Astrocyte (in vitro differentiated cells and primary cell): ENCODE measurements around the gene YKT6.

ENCODE experiments used
- EZH2 ChIP-seq: IDR thresholded peaks from 2 replicates; pipeline ENCODE4 v1.6.1; 2012; ENCODE audit warnings: mild to moderate bottlenecking, low read length, inconsistent platforms; ENCODE audit not compliant: insufficient read depth
- TF ChIP-seq, protein P1 (sequence below): IDR thresholded peaks from 2 replicates; pipeline ENCODE4 v1.5.1; 2011; ENCODE audit warnings: low read depth, mild to moderate bottlenecking, inconsistent platforms, low read length, moderate library complexity; ENCODE audit not compliant: insufficient read depth

DNA sequence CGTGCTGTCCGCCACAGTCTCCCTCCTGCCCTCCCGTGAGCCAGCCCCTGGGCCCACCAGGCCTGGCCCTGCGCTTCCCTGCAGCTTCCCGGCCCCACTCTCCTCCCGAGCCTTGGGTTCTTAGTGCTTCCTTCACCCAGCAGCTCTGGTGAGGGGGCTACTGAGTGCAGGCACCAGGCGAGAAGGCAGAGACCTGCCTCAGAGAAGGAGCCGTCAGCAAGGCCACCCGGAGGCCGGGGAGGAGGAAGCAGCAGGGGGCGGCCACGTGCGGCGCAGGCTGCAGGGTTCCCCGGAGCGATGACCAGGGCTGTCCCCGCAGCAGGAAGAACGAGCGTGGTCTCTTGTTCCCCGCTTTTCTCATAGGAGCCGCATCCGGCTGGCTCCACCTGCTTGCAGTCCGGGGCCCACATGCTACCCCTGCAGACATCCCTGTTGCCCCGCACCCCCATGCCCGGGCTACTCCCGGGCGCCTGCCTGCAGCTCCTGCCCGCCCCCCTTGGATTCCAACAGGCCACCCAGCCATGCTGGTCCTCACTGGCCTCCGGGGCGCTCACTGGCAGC, 20.5 kb downstream of the YKT6 start:
- no peak for TF ChIP-seq EZH2
- TF ChIP-seq, protein P1, sequence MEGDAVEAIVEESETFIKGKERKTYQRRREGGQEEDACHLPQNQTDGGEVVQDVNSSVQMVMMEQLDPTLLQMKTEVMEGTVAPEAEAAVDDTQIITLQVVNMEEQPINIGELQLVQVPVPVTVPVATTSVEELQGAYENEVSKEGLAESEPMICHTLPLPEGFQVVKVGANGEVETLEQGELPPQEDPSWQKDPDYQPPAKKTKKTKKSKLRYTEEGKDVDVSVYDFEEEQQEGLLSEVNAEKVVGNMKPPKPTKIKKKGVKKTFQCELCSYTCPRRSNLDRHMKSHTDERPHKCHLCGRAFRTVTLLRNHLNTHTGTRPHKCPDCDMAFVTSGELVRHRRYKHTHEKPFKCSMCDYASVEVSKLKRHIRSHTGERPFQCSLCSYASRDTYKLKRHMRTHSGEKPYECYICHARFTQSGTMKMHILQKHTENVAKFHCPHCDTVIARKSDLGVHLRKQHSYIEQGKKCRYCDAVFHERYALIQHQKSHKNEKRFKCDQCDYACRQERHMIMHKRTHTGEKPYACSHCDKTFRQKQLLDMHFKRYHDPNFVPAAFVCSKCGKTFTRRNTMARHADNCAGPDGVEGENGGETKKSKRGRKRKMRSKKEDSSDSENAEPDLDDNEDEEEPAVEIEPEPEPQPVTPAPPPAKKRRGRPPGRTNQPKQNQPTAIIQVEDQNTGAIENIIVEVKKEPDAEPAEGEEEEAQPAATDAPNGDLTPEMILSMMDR = no peak
